GM12801 (cell line): ENCODE data around the gene CD302.

Experiments used
- CTCF ChIP-seq: IDR thresholded peaks from one replicate; pipeline ENCODE4 v1.5.1; 2011; ENCODE audit warnings: control low read depth; ENCODE audit not compliant: insufficient read length; ENCODE audit errors: extremely low read depth

The CD302 gene

GRCh38 chr2:159742846-159743245 is 55.2 kb downstream of the CD302 start:
- no peak for TF ChIP-seq CTCF

GRCh38 chr2:159738509-159739390 is 59.3 kb downstream of the CD302 start:
- no peak for TF ChIP-seq CTCF

- TF ChIP-seq CTCF: no peak
Observed at GRCh38 chr2:159737917-159738296, 60.1 kb downstream of the CD302 start.

GRCh38 chr2:159737292-159737916 is 60.6 kb downstream of the CD302 start:
- TF ChIP-seq CTCF: no peak

- no peak for TF ChIP-seq CTCF
Observed at GRCh38 chr2:159736048-159736447, 62.0 kb downstream of the CD302 start.

- no peak for TF ChIP-seq CTCF
Observed at GRCh38 chr2:159735648-159736047, 62.4 kb downstream of the CD302 start.

- no peak for TF ChIP-seq CTCF
Observed at GRCh38 chr2:159728629-159729028, 69.4 kb downstream of the CD302 start.
